ENCODE data around the gene ZNF296. TPM values are rescaled to one million over a fixed set of nuclear protein-coding genes. Genes with fewer than 3 reads are reported as not detected.

Gene ZNF296
- total and polyA plus RNA-seq, 2 donors = 0.42 to 0.65 TPM

DNA sequence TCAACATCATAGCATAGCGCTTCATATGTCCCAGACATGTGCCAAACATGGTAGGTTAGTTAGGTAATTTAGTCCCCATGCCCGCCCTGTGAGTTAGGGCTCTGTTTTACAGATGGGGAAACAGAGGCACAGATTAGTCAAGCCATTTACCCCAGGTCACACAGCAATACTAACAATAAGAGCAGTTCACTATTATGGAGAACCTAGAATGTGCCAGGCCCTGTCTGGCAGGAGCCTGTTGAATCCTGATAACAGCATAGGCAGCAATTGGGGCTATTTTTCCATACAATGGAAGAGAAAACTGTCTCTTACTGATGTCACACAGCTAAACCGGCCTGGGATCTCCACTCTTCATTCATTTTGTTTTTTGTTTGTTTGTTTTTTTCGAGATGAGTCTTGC is 10.2 kb upstream of the ZNF296 start:
- Histone ChIP-seq H3K27ac (ENCODE audit: low read depth) (no peak overlapping the region), H3K4me3 (ENCODE audit: low read depth, low read length) (no peak overlapping the region), H3K36me3 (ENCODE audit: insufficient read depth) (no peaks in the 10 kb centered on the region), H3K4me1 (ENCODE audit: insufficient read depth) (no peaks in the 10 kb centered on the region)
- 91% methylated on average over 4 of the region's 4 CpGs for WGBS
- no peak for DNase-seq (ENCODE audit: extremely low spot score)

DNA sequence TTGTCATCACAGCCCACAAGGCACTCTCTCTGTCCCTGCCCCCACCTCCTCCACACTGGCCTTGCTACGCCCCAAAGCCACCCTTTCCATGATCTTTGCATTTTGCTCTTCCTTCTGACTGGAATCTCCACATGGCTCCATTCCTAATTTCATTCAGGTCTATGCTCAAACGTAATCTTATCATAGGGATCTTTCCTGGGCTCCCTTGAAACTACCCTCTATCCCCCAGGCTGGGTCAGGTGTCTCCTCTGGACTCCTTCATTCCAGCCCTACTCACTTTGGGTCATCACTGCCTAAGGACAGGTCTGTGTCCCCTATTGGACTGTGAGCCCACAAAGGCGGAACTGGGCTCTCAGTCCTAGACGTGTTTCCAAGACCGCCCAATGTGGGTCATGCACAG is 5.9 kb upstream of the ZNF296 start:
- Histone ChIP-seq H3K4me3 (ENCODE audit: low read depth, low read length) (no peak overlapping the region), H3K36me3 (ENCODE audit: insufficient read depth) (no peaks in the 10 kb centered on the region), H3K4me1 (ENCODE audit: insufficient read depth) (no peaks in the 10 kb centered on the region), H3K27ac (ENCODE audit: low read depth) (no peak overlapping the region)
- WGBS = 92% methylated on average over 5 of the region's 5 CpGs
- no peak for DNase-seq (ENCODE audit: extremely low spot score)

GRCh38 chr19:45079911-45080370 is 3.7 kb upstream of the ZNF296 start:
- H3K4me1 ChIP-seq (ENCODE audit: insufficient read depth) = no peaks in the 10 kb centered on the region
- H3K27ac ChIP-seq (ENCODE audit: low read depth) = no peak overlapping the region
- peak overlapping the region; percentile 75 for H3K4me3 ChIP-seq (ENCODE audit: low read depth, low read length)
- DNase-seq (ENCODE audit: extremely low spot score) = no peak
- H3K36me3 ChIP-seq (ENCODE audit: insufficient read depth) = no peaks in the 10 kb centered on the region
- WGBS = 8% methylated on average over 6 of the region's 6 CpGs

DNA sequence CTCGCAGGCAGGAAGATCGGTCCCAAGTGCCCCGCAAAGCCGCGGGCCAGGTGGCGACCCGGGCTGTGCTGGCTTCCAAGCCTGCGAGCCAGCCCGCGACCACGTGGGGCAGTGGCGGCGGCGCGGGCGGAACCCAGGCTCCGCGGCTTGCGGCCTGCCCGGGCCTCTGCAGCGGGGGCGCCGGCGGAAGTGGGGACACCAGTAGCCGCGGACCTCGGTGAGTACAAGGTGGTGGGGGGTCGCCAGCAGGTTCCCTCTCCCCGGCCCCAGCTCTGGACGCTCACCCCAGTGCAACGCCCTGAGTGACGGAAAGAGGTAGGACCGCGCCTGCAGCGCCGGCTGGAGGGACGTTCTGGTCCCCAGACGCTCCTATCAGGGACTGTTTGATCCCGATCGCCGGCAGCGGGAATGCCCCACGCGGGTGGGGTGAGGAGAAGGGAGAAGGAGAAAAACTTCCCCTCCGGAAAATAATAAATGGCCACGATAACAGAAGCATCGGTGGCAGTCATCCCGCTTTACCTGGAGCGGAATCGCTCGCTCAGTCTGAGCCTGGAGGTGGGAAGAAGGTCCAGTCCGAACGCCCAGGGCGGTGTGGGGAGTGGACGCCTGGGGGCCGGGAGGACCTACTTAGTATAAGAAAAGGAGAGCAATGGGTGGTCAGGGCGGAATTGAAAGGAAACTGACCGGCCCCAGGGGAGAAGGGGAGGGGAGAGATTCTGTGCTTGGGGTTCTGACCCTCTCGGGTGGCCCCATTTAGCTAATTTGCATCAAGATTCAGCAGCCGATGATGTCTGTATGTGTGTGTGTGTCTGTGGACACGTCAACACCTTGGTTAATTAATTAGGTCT is 3.0 kb upstream of the ZNF296 start, which contains the start of gene GEMIN7:
Gene GEMIN7 (plus strand): TSS at position 198 of the 848 bp plus-strand sequence. CDS start 10,855 bp downstream, outside the sequence.
- H3K4me1 ChIP-seq (ENCODE audit: insufficient read depth) = no peaks in the 10 kb centered on the region
- no peak within 1 kb of the TSS for H3K27ac ChIP-seq (ENCODE audit: low read depth)
- WGBS = under 1% methylated on average over 61 of the region's 61 CpGs
- H3K36me3 ChIP-seq (ENCODE audit: insufficient read depth) = no peaks in the 10 kb centered on the region
- peak within 1 kb of the TSS; percentile 75 for H3K4me3 ChIP-seq (ENCODE audit: low read depth, low read length)
- no peak for DNase-seq (ENCODE audit: extremely low spot score)

DNA sequence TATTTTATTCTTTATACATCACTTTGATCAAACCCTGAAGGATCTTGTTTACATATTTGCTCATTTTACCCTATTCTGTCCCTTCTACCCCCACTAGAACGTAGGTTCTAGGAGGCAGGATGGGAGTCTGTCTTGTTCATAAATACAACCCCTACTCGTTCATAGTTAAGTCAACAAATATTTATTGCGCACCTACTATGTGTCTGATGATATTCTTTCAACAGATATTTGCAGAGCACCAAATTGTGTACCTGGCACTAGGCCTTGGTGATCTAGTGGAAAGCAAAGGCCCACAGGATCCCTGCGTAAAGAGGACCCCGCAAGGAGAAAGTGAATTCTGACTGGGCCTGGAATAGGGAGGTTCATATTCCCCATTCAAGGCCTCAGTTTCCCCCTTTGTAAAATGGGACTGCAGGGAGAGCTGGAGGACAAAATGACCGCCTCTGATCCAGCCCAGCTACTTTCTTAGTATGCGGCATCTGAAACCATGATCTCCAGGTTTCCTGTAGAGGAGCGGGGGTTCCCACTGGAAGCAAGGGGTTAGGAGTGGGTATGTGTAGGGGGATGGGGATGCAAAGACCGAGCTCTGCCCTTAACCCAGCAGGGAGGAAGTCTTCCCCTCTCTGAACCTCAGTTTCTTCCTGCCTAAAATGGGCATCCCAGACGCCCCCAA is 2.2 kb upstream of the ZNF296 start:
- DNase-seq (ENCODE audit: extremely low spot score) = no peak
- H3K36me3 ChIP-seq (ENCODE audit: insufficient read depth) = no peaks in the 10 kb centered on the region
- no peak overlapping the region for H3K27ac ChIP-seq (ENCODE audit: low read depth)
- H3K4me3 ChIP-seq (ENCODE audit: low read depth, low read length) = peak overlapping the region; percentile 75
- 59% methylated on average over 10 of the region's 10 CpGs for WGBS
- no peaks in the 10 kb centered on the region for H3K4me1 ChIP-seq (ENCODE audit: insufficient read depth)

GRCh38 chr19:45076851-45077730 is 813 bp upstream of the ZNF296 start:
- H3K36me3 ChIP-seq (ENCODE audit: insufficient read depth) = no peaks in the 10 kb centered on the region
- whole genome bisulfite sequencing = 66% methylated on average over 15 of the region's 15 CpGs
- peak overlapping the region; percentile 50 for H3K4me3 ChIP-seq (ENCODE audit: low read depth, low read length)
- no peaks in the 10 kb centered on the region for H3K4me1 ChIP-seq (ENCODE audit: insufficient read depth)
- H3K27ac ChIP-seq (ENCODE audit: low read depth) = no peak overlapping the region
- DNase-seq (ENCODE audit: extremely low spot score) = no peak

DNA sequence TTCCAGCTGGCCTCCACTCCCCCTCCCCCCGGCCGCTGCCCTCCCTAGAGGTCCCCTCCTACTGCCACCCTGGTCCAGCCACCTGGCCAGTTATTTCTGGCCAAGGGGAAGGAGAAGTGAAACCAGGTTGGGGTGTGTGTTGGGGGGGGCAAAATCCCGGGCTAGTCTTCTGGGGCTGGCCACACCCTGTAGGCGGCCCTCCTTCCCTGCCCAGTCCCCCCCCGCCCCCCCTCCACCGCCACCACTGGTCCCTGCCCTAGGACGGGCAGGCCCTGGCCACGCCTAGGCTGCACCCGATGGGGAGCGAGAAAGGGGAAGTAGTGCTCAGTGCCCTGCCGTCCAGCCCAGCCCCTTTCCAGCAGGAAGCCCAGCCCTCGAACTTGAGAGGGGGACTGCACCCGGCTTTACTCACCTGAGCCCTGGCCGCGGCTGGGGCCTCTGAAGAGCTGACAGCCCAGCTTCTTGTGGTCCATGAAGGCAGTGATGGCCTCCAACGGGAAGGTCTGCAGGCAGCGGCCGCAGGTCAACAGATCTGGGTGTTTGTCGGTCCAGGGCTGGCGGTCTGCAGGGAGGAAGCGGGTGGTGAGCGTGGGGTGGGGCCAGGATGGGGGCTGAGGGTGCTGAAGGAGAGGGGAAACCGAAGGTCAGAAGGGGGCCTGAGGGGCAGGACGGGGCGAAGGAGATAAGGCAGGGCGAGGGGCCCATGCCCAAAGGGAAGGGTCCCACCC is 813 bp downstream of the ZNF296 start:
- Histone ChIP-seq H3K4me1 (ENCODE audit: insufficient read depth) (no peaks in the 10 kb centered on the region), H3K27ac (ENCODE audit: low read depth) (peak overlapping the region; percentile 69), H3K36me3 (ENCODE audit: insufficient read depth) (peaks cover 4% of the 10 kb centered on the region), H3K4me3 (ENCODE audit: low read depth, low read length) (peak overlapping the region; percentile 50)
- WGBS = 14% methylated on average over 25 of the region's 26 CpGs
- no peak for DNase-seq (ENCODE audit: extremely low spot score)

DNA sequence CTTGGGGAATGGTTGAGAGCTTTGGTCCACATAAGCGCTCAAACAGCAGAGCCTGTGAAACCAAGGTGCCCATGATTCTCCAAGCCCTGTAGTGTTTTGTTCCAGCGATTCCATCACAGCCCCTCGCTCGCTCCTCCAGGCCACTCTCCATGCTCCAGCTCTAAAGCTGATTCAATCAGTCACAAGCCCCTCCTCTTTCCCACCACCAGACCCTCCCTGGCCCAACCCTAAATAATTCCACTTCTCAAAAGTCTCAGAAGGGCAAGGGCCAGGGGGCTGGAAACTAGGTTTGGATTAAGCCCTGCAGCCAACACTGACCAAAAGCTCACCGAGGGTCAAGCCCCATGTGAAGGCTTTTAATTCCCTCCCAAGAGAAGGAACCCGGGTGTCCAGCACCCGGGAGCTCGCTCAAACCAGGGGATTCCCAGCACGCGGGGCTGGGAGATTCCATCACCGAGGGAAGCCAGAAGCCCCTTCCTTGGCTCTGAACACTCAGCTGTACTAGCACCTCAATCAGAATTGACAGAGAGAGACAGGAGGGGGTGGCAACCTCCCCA is 1.5 kb downstream of the ZNF296 start:
- no peak for DNase-seq (ENCODE audit: extremely low spot score)
- Histone ChIP-seq H3K27ac (ENCODE audit: low read depth) (peak overlapping the region; percentile 27), H3K4me3 (ENCODE audit: low read depth, low read length) (peak overlapping the region; percentile 50), H3K36me3 (ENCODE audit: insufficient read depth) (peaks cover 4% of the 10 kb centered on the region), H3K4me1 (ENCODE audit: insufficient read depth) (no peaks in the 10 kb centered on the region)
- WGBS = 54% methylated on average over 11 of the region's 11 CpGs

DNA sequence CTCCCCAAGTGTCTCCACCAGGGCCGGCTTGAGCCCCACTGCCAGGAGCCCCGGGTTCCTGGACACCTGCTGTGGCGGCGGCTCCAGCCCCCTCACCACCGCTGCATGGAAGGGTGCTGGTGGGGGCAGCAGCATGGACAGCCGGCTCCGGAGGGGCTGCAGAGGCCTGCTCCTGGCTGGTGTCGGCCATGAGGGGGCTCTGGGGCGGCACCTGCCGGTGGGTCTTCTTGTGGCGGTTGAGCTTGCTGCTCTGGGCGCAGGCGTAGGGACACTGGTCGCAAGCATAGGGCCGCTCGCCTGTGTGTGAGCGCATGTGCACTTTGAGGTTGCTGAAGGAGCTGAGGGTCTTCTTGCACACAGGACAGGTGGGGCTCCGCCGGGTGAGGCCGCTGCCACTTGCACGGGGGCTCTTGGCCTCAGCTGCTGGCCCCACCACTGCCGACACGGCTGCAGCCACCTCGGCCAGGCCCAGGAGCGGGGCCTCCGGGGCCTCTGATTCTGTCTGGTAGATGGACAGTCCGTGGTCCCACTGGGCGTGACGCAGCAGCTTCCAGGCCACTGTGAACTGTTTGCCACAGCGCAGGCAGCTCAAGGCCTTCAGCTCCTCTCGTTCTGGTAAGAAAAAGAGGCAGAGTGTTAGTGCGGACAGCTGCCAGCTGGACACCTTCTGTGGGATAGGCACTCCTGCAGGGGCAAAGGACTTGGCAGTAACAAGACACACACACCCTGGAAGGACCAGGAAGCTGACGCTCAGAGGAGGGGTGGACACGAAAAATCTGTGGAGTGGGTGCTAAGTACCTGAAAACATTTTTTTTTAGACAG is 4.1 kb downstream of the ZNF296 start:
- H3K4me3 ChIP-seq (ENCODE audit: low read depth, low read length) = no peak overlapping the region
- DNase-seq (ENCODE audit: extremely low spot score) = no peak
- WGBS = 83% methylated on average over 34 of the region's 34 CpGs
- H3K4me1 ChIP-seq (ENCODE audit: insufficient read depth) = no peaks in the 10 kb centered on the region
- H3K27ac ChIP-seq (ENCODE audit: low read depth) = no peak overlapping the region
- H3K36me3 ChIP-seq (ENCODE audit: insufficient read depth) = peaks cover 14% of the 10 kb centered on the region

- H3K4me1 ChIP-seq (ENCODE audit: insufficient read depth) = no peaks in the 10 kb centered on the region
- H3K27ac ChIP-seq (ENCODE audit: low read depth) = no peak overlapping the region
- no peak for DNase-seq (ENCODE audit: extremely low spot score)
- peaks cover 15% of the 10 kb centered on the region for H3K36me3 ChIP-seq (ENCODE audit: insufficient read depth)
- H3K4me3 ChIP-seq (ENCODE audit: low read depth, low read length) = no peak overlapping the region
- 88% methylated on average over 25 of the region's 25 CpGs for WGBS
Measured at GRCh38 chr19:45071545-45071938, 4.7 kb downstream of the ZNF296 start.

- WGBS = 79% methylated on average over 19 of the region's 19 CpGs
- no peak for DNase-seq (ENCODE audit: extremely low spot score)
- peaks cover 15% of the 10 kb centered on the region for H3K36me3 ChIP-seq (ENCODE audit: insufficient read depth)
- no peak overlapping the region for H3K4me3 ChIP-seq (ENCODE audit: low read depth, low read length)
- H3K4me1 ChIP-seq (ENCODE audit: insufficient read depth) = no peaks in the 10 kb centered on the region
- no peak overlapping the region for H3K27ac ChIP-seq (ENCODE audit: low read depth)
Measured at GRCh38 chr19:45070861-45071544, 5.3 kb downstream of the ZNF296 start.

Data from urinary bladder (tissue), 4 donors.